Panc1 (cell line): ENCODE measurements around the gene PABPN1L.

Experiments used
- POLR2AphosphoS5 ChIP-seq: IDR thresholded peaks from 2 replicates; pipeline ENCODE4 v1.6.1; 2012; ENCODE audit warnings: mild to moderate bottlenecking, low read depth, low read length, moderate library complexity
- TCF7L2 ChIP-seq: IDR thresholded peaks from 2 replicates; pipeline ENCODE4 v1.6.1; 2011; ENCODE audit warnings: mild to moderate bottlenecking, low read depth, low read length, inconsistent platforms
- TF ChIP-seq, protein P1 (sequence below): fragments of 450-650 bp; IDR thresholded peaks from 2 replicates; pipeline ENCODE4 v1.5.1; 2017; ENCODE audit warnings: mild to moderate bottlenecking

DNA sequence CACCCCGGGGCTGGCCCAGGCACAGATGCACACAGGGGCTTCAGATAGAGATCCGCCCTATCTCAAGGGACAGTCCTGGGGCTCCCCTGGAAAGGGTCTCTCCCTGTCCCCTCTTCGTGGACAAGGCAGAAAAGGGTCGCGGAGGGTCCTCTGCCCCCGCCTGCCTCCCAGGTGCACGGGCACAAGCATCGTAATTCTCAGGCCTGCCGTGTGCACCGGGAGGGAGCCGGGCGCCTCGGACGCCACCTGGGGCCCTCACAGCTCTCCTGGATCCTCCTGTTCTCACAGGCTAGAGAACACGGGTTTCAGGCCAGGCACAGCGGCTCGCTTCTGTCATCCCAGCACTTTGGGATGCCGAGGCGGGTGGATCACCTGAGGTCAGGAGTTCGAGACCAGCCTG, 11.9 kb upstream of the PABPN1L start:
- TF ChIP-seq, protein P1, sequence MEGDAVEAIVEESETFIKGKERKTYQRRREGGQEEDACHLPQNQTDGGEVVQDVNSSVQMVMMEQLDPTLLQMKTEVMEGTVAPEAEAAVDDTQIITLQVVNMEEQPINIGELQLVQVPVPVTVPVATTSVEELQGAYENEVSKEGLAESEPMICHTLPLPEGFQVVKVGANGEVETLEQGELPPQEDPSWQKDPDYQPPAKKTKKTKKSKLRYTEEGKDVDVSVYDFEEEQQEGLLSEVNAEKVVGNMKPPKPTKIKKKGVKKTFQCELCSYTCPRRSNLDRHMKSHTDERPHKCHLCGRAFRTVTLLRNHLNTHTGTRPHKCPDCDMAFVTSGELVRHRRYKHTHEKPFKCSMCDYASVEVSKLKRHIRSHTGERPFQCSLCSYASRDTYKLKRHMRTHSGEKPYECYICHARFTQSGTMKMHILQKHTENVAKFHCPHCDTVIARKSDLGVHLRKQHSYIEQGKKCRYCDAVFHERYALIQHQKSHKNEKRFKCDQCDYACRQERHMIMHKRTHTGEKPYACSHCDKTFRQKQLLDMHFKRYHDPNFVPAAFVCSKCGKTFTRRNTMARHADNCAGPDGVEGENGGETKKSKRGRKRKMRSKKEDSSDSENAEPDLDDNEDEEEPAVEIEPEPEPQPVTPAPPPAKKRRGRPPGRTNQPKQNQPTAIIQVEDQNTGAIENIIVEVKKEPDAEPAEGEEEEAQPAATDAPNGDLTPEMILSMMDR = no peak
- no peak for TF ChIP-seq POLR2AphosphoS5
- no peak for TF ChIP-seq TCF7L2
